GM20000 (cell line): Measurements from ENCODE around the gene PCDHGA2.
"Not testable (repeated sequence)": the region's sequence is repeated elsewhere in the genome, so short reads cannot be mapped to it uniquely, and the experiment has no call there.

Experiments
- DNase-seq: peaks from one replicate; pipeline ENCODE4 v3.0.0; 2012; ENCODE audit warnings: low spot score
- TF ChIP-seq, protein P1 (sequence below): IDR thresholded peaks from 2 replicates; pipeline ENCODE4 v1.5.1; 2012; ENCODE audit warnings: mild to moderate bottlenecking, control low read depth; ENCODE audit errors: extremely low read depth, missing control alignments

Gene PCDHGA2

DNA sequence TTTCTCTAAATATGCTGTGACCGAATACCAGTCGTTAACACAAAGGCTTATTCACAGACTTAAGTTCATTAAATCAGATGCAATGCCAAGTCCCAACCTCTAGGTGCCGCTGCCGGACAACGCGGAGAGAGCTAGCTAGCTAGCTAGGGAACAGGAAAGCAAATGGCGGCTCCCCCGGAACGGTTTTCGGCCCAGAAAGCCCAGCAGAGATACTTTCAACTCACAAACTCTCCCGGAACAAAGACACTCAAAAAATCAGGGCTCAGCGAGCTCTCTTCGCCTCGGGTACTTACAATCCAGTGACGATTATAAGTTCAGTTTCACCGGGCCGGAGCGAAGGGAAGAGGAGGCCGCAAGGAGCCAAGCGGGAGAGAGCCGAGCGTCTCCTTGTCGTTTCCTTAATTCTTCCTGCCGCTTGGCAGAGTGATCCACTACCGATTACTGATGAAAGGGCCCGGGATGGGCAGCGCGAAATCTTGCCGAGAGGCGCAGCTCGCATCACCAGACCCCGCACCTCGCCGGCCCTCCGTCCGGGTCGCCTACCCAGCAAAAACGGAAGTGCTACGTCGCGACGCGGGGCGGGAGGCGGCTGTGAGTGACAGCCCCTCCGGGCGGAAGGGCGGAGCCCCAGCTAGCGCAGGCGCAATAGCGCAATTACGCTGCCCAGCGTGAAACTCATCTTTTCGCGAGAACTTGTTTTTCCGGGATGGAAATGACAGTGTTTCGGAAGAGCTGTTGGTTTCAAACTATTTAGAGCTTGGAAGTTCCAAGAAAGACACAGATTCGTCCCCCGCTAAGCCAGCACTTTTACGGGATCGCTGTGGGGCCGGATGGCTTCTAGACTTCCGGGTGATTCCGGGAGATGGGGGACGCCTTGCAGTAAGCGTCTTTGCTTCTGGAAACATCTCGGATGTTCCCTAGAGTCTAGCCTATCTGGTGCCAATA is 18.1 kb upstream of the PCDHGA2 start, which contains the start of gene TAF7:
TSS of gene TAF7 (minus strand) at position 560 of the 945 bp plus-strand sequence. CDS start 740 bp downstream, outside the sequence.
- TF ChIP-seq, protein P1, sequence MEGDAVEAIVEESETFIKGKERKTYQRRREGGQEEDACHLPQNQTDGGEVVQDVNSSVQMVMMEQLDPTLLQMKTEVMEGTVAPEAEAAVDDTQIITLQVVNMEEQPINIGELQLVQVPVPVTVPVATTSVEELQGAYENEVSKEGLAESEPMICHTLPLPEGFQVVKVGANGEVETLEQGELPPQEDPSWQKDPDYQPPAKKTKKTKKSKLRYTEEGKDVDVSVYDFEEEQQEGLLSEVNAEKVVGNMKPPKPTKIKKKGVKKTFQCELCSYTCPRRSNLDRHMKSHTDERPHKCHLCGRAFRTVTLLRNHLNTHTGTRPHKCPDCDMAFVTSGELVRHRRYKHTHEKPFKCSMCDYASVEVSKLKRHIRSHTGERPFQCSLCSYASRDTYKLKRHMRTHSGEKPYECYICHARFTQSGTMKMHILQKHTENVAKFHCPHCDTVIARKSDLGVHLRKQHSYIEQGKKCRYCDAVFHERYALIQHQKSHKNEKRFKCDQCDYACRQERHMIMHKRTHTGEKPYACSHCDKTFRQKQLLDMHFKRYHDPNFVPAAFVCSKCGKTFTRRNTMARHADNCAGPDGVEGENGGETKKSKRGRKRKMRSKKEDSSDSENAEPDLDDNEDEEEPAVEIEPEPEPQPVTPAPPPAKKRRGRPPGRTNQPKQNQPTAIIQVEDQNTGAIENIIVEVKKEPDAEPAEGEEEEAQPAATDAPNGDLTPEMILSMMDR = peak; percentile 91
- peak; percentile 93 for DNase-seq

DNA sequence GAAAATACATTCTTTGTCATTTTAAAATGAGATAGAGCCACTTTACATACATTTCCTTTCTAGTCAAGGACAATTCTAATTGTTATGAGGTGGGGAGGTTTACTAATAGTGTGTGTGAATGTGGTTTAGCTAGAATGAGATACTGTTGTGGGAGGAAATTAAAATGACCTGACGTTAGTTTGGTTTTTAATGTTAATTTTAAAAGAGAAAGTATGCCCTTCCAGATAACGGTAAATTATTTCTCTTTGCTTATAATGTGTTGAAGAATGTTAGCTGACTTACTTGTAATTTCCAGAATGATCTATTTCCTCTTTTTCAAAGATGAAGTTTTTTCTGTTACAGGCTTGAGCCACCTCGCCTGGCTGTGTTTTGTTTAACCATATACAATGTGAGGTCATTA is 16.3 kb upstream of the PCDHGA2 start:
- TF ChIP-seq, protein P1 = no peak
- DNase-seq = no peak

DNA sequence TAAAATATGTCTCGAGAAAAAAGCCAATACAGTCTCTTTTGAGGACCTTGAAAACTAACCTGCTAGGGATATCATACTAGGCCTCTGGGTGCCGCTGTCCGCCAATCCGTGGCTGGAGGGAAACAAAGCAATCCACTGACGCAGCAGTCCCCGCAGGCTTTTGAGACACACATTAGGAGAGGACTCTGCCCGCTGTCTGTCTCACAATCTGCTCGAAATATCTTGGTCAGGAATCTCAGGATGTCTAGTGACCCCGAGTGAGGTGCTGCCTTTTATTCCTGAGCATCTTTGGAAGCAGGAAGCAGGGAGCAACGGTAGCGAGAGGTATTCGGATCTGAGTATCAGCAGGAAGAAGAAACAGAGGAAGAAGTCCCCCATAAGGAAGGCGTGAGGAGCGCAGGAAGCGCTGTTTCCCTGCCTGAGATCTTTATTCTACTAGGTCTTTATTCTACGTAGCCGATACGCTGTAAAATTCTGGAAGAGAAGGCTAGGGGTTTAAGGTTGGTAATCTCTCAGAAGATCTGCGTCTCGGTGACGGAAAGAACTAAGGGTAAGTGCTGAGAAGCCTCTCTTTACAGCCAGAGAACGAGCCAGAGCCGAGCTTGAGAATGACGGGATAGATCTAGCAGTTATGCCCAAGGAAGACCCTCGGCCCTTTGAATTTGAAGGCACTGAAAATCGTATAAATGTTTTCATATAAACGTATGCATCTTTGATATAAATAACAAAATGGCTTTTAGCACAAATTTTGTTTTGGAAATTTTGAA is 12.3 kb upstream of the PCDHGA2 start:
- peak; percentile 54 for DNase-seq
- TF ChIP-seq, protein P1 = peak; percentile 35

DNA sequence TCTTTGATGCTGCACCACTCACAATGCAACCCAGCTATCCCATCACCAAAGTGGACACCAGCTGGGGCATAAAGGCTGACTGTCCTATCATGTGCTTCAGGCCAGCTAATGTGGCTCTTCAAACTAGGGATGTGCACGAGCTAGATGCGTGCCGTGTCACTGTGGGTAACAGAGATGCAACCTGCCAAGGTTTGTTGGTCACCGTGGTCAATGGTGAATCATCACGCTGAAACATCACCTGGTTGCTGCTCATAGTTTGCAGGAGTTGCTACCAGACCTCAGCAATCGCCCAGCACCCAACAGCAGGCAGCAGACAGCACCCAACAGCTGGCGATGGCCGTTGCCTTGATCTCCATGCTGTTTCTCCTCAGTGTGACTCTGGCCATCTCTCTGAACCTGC is 10.3 kb upstream of the PCDHGA2 start:
- DNase-seq = no peak
- TF ChIP-seq, protein P1 = no peak

DNA sequence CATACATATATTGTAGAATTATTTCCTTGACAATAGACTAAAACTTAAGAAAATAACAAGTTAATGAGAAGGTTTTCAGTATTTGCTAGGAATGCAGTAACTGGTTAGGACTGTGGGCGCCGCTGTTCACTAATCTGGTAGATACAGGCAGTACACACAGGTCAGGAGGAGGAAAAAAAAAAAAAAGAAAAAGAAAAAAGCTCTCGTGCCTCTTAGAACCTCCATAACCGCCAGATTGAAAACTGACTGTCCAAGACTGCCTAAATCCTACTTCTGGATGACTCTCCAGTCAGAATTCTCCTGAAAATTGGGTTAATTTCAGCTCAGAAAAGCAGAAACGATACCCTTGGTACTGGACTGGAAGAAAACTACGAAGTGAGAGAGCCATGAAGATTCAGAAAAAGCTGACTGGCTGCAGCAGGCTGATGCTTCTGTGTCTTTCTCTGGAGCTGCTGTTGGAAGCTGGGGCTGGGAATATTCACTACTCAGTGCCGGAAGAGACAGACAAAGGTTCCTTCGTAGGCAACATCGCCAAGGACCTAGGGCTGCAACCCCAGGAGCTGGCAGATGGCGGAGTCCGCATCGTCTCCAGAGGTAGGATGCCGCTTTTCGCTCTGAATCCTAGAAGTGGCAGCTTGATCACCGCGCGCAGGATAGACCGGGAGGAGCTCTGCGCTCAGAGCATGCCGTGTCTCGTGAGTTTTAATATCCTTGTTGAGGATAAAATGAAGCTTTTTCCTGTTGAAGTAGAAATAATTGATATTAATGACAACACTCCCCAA is 8.1 kb upstream of the PCDHGA2 start, which contains the start of gene PCDHGA1:
TSS of gene PCDHGA1 (plus strand) at position 216 of the 782 bp plus-strand sequence.
- DNase-seq = peak; percentile 63
- TF ChIP-seq, protein P1 = peak; percentile 70

DNA sequence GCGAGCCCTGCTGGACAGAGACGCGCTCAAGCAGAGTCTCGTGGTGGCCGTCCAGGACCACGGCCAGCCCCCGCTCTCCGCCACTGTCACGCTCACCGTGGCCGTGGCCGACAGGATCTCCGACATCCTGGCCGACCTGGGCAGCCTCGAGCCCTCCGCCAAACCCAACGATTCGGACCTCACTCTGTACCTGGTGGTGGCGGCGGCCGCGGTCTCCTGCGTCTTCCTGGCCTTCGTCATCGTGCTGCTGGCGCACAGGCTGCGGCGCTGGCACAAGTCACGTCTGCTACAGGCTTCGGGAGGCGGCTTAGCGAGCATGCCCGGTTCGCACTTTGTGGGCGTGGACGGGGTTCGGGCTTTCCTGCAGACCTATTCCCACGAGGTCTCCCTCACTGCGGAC is 6.0 kb upstream of the PCDHGA2 start:
- DNase-seq = not testable (repeated sequence)

DNA sequence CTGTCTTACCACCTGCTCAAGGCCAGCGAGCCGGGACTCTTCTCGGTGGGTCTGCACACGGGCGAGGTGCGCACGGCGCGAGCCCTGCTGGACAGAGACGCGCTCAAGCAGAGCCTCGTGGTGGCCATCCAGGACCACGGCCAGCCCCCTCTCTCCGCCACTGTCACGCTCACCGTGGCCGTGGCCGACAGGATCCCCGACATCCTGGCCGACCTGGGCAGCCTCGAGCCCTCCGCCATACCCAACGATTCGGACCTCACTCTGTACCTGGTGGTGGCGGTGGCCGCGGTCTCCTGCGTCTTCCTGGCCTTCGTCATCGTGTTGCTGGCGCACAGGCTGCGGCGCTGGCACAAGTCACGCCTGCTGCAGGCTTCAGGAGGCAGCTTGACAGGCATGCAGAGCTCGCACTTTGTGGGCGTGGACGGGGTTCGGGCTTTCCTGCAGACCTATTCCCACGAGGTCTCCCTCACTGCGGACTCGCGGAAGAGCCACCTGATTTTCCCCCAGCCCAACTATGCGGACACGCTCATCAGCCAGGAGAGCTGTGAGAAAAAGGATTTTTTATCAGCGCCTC is 2.3 kb downstream of the PCDHGA2 start:
- DNase-seq = not testable (repeated sequence)

DNA sequence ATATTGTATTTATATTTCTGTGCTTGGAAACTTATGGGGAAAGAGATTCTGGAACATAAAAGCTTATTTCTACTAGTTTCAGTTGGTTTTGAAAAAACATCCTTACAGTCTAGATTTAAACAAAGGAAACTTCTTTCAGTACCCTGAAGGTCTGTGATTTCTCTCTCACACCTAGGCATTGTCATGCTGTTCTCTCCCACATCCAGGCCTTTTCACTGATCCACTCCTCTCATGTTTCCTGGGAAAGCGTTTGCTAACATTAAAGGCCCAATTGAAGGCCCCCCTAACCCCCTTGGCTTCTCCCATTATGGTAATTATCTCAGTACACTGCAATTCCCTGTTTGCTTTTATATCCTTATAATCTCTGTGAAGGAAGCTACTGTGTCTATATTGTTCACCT is 4.2 kb downstream of the PCDHGA2 start:
- TF ChIP-seq, protein P1 = no peak

More for the DNA sequence above, 4.2 kb downstream of the PCDHGA2 start:
- no peak for DNase-seq
